Hair follicular keratinocyte (primary cell): ENCODE measurements around the gene NUF2. TPM values are rescaled to one million over a fixed set of nuclear protein-coding genes. Genes with fewer than 3 reads are reported as not detected.

Experiments
- total RNA-seq: library from RNA; depleted of rRNA; stranded (reverse); fragments of >200 nt; gene quantifications from 2 replicates; pipeline ENCODE4 v1.2.3, GENCODE V29; 2015

Gene NUF2
- 6.6 and 26.8 TPM in 2 replicates for total RNA-seq

DNA sequence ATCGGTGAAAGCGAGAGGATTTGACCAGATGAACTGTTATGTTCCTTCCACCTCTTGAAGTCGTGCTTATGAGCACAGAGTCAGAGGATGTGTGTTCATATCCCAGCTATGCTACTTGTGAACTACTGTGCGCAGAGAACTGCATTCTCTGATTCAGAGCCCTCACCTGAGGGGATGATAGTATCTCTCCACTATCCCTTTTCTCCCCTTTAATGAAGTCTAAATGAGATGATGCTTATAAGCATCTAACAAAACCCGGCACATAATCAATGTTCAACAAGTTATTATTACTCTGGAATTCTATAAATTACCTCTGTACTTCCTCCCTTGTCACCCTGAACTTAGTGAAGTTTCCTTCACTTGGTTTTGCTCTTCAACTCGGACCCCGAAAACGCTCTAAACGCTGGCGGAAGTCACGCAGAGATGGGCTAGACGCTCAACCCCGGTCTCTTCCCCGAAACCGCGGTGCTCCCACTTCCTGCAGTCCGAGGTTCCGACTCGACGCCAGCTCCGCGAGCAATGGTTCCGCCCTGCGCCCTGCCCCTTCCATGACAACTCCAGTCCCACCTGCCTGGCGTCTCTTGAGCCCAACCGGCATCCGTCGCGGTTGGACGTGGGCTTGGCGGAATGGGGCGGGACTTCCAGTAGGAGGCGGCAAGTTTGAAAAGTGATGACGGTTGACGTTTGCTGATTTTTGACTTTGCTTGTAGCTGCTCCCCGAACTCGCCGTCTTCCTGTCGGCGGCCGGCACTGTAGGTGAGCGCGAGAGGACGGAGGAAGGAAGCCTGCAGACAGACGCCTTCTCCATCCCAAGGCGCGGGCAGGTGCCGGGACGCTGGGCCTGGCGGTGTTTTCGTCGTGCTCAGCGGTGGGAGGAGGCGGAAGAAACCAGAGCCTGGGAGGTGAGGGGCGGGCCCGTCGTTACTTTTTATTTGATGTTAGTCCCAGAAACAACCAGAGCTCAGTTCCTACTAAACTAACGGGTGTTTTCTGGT is at the start of gene NUF2:
NUF2 (plus strand) TSS at position 644 of the 995 bp plus-strand sequence. CDS start 4,098 bp downstream, outside the sequence.

Other genes with a start within 250 kb of the NUF2 start
- 0.16 and 0.49 TPM in 2 replicates for gene RGS5, start 119.0 kb upstream of the NUF2 start, total RNA-seq